Neural cell (in vitro differentiated cells): ENCODE data around the gene SCGB2A2.

Experiments used
- RAD21 ChIP-seq: fragments of 450-650 bp; conservative IDR thresholded peaks from 2 replicates; pipeline ENCODE4 v1.6.1; 2014; ENCODE audit warnings: antibody characterized with exemption, mild to moderate bottlenecking, moderate library complexity
- TF ChIP-seq, protein P1 (sequence below): fragments of 450-650 bp; IDR thresholded peaks from 2 replicates; pipeline ENCODE4 v1.5.1; 2014; ENCODE audit warnings: antibody characterized with exemption, mild to moderate bottlenecking, moderate library complexity; ENCODE audit not compliant: poor library complexity, severe bottlenecking

DNA sequence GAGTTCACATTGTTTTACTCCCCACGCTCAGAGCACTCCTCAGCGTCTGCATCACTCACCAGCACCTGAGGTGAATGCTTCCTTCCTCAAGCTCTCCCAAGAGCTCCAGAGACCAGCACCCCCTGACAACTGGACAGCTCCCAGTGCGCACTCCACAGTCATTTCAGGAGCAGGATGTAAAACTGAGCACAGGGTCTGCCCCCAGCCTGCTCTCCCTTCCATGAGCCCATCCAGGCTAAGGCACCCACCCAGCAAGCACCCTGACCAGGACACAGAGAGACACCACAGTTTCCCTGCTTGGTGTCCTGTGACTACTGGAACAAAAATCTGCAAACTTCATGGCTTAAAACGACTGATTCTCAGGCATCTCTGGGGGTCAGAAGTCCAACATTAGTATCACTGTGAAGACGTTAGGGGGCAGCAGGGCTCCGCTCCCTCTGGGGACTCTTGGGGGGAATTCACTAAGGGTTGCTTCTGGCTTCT is 24.6 kb upstream of the SCGB2A2 start:
- TF ChIP-seq, protein P1, sequence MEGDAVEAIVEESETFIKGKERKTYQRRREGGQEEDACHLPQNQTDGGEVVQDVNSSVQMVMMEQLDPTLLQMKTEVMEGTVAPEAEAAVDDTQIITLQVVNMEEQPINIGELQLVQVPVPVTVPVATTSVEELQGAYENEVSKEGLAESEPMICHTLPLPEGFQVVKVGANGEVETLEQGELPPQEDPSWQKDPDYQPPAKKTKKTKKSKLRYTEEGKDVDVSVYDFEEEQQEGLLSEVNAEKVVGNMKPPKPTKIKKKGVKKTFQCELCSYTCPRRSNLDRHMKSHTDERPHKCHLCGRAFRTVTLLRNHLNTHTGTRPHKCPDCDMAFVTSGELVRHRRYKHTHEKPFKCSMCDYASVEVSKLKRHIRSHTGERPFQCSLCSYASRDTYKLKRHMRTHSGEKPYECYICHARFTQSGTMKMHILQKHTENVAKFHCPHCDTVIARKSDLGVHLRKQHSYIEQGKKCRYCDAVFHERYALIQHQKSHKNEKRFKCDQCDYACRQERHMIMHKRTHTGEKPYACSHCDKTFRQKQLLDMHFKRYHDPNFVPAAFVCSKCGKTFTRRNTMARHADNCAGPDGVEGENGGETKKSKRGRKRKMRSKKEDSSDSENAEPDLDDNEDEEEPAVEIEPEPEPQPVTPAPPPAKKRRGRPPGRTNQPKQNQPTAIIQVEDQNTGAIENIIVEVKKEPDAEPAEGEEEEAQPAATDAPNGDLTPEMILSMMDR = no peak
- TF ChIP-seq RAD21 = no peak
